Measurements from ENCODE around the gene SCN8A.

SCN8A gene

GRCh38 chr12:51771008-51771407, 180.0 kb downstream of the SCN8A start:
- no peaks in the 10 kb centered on the region for H3K27me3 ChIP-seq (replicated peaks; ENCODE audit: control insufficient read depth, insufficient read depth, low read length, poor library complexity, severe bottlenecking)
- H3K4me3 ChIP-seq (ENCODE audit: insufficient read depth, low read depth, low read length, poor library complexity, severe bottlenecking): no peak overlapping the region
- DNase-seq: no peak
- H3K27ac ChIP-seq (ENCODE audit: insufficient read depth, low read length, poor library complexity, severe bottlenecking): no peak overlapping the region
- no peaks in the 10 kb centered on the region for H3K4me1 ChIP-seq (ENCODE audit: control insufficient read depth, insufficient read depth, low read length, poor library complexity, severe bottlenecking)
- H3K36me3 ChIP-seq (ENCODE audit: control insufficient read depth, insufficient read depth, low read length): no peaks in the 10 kb centered on the region
- H3K9me3 ChIP-seq (ENCODE audit: control insufficient read depth, low read length): no peaks in the 10 kb centered on the region

DNA sequence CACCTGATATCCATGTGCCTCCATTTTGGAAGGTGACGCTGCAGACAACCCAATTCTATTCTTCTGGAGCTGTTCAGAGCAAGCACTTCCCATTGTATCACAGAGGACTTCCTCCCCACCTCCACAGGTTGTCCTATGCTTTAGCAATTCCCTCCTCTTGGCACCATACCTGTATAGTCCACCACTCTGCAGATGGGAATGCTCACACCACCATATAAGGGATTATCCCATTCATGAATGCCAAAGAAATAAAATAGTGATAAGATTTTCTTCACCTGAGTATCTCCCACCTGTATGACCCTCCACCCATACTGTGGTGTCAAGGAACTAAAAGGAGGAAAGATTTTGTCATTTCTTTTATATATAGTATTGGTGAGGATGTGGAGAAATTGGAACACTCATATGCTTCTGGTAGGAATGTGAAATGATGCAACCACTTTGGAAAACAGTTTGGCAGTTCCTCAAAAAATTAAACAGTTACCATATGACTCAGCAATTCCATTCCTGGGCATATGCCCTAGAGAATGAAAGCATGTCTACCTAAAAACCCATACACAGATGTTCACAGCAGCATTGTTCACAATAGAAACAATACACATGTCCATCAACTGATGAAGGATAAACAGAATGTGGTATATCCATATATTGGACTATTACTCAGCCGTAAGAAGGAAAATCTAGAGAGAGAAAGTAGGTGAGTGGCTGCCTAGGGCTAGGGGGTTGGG, 182.3 kb downstream of the SCN8A start:
- Histone ChIP-seq H3K4me1 (ENCODE audit: control insufficient read depth, insufficient read depth, low read length, poor library complexity, severe bottlenecking) (no peaks in the 10 kb centered on the region), H3K36me3 (ENCODE audit: control insufficient read depth, insufficient read depth, low read length) (no peaks in the 10 kb centered on the region), H3K9me3 (ENCODE audit: control insufficient read depth, low read length) (no peaks in the 10 kb centered on the region), H3K4me3 (ENCODE audit: insufficient read depth, low read depth, low read length, poor library complexity, severe bottlenecking) (no peak overlapping the region), H3K27ac (ENCODE audit: insufficient read depth, low read length, poor library complexity, severe bottlenecking) (no peak overlapping the region), H3K27me3 (replicated peaks; ENCODE audit: control insufficient read depth, insufficient read depth, low read length, poor library complexity, severe bottlenecking) (no peaks in the 10 kb centered on the region)
- DNase-seq: no peak

DNA sequence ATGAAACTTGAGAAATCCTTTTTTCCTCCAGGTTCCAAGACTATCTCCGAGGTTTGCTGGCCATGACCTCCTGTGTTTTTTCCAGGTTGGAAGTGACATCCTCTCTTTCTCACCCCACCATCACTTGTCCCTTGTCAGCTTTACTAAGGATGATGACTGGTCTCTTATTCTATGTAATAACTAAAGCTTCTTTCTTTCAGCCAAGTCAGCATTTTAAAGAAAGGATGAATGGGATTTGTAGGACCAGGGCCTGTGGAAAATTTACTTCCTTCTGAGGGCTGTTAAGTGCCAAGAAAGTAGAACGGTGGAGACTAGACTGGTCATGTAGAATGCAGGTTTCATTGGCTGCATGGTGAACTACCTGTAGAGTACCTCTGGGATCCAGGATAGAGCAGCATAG, 183.9 kb downstream of the SCN8A start:
- no peak for DNase-seq
- Histone ChIP-seq H3K27ac (ENCODE audit: insufficient read depth, low read length, poor library complexity, severe bottlenecking) (no peak overlapping the region), H3K4me3 (ENCODE audit: insufficient read depth, low read depth, low read length, poor library complexity, severe bottlenecking) (no peak overlapping the region), H3K36me3 (ENCODE audit: control insufficient read depth, insufficient read depth, low read length) (no peaks in the 10 kb centered on the region), H3K27me3 (replicated peaks; ENCODE audit: control insufficient read depth, insufficient read depth, low read length, poor library complexity, severe bottlenecking) (no peaks in the 10 kb centered on the region), H3K4me1 (ENCODE audit: control insufficient read depth, insufficient read depth, low read length, poor library complexity, severe bottlenecking) (no peaks in the 10 kb centered on the region), H3K9me3 (ENCODE audit: control insufficient read depth, low read length) (no peaks in the 10 kb centered on the region)

DNA sequence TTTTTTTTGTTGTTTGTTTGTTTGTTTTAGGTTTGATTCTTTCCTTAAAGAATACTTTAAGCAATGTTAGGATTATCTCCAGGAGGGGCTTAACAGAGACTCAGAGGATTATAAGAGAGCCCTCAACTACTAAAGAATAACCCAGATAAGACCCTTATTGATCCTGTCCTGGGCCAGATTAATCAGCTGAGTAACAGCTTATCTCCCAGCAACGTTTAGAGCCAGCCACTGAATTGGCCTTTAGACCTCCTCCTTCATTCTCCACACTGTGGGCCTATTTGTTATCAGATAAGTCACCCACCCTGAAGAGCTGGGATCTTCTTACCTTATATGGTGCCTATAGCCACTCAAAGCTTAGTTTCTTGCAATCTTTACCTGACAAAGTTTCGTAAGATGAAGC, 186.4 kb downstream of the SCN8A start:
- H3K4me3 ChIP-seq (ENCODE audit: insufficient read depth, low read depth, low read length, poor library complexity, severe bottlenecking): no peak overlapping the region
- no peak for DNase-seq
- H3K36me3 ChIP-seq (ENCODE audit: control insufficient read depth, insufficient read depth, low read length): no peaks in the 10 kb centered on the region
- no peak overlapping the region for H3K27ac ChIP-seq (ENCODE audit: insufficient read depth, low read length, poor library complexity, severe bottlenecking)
- H3K9me3 ChIP-seq (ENCODE audit: control insufficient read depth, low read length): no peaks in the 10 kb centered on the region
- no peaks in the 10 kb centered on the region for H3K27me3 ChIP-seq (replicated peaks; ENCODE audit: control insufficient read depth, insufficient read depth, low read length, poor library complexity, severe bottlenecking)
- no peaks in the 10 kb centered on the region for H3K4me1 ChIP-seq (ENCODE audit: control insufficient read depth, insufficient read depth, low read length, poor library complexity, severe bottlenecking)

- no peaks in the 10 kb centered on the region for H3K4me1 ChIP-seq (ENCODE audit: control insufficient read depth, insufficient read depth, low read length, poor library complexity, severe bottlenecking)
- H3K27me3 ChIP-seq (replicated peaks; ENCODE audit: control insufficient read depth, insufficient read depth, low read length, poor library complexity, severe bottlenecking): no peaks in the 10 kb centered on the region
- H3K9me3 ChIP-seq (ENCODE audit: control insufficient read depth, low read length): no peaks in the 10 kb centered on the region
- H3K27ac ChIP-seq (ENCODE audit: insufficient read depth, low read length, poor library complexity, severe bottlenecking): no peak overlapping the region
- no peaks in the 10 kb centered on the region for H3K36me3 ChIP-seq (ENCODE audit: control insufficient read depth, insufficient read depth, low read length)
- H3K4me3 ChIP-seq (ENCODE audit: insufficient read depth, low read depth, low read length, poor library complexity, severe bottlenecking): no peak overlapping the region
- no peak for DNase-seq
Measured at GRCh38 chr12:51777973-51778372, 186.9 kb downstream of the SCN8A start.

DNA sequence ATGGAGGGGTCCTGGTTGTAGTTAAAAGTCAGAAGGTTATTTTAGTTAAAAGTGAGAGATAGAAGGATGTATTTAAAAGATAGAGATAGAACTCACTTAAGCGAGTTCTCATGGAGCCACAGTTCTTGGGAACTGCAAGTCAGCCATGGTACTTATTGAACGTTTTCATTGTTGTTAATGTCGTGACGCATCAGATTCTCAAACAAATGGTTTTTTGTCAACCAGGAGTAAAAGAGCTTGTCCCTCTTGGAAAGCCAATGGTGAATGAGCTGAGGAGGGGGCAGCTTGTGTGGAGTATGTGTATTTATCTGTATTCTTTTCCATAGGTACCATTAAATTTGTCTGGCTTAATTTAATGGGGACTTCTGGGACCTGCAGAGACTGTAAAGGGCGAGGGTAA, 188.8 kb downstream of the SCN8A start:
- Histone ChIP-seq H3K4me3 (ENCODE audit: insufficient read depth, low read depth, low read length, poor library complexity, severe bottlenecking) (no peak overlapping the region), H3K9me3 (ENCODE audit: control insufficient read depth, low read length) (no peaks in the 10 kb centered on the region), H3K27ac (ENCODE audit: insufficient read depth, low read length, poor library complexity, severe bottlenecking) (no peak overlapping the region), H3K27me3 (replicated peaks; ENCODE audit: control insufficient read depth, insufficient read depth, low read length, poor library complexity, severe bottlenecking) (no peaks in the 10 kb centered on the region), H3K4me1 (ENCODE audit: control insufficient read depth, insufficient read depth, low read length, poor library complexity, severe bottlenecking) (no peaks in the 10 kb centered on the region), H3K36me3 (ENCODE audit: control insufficient read depth, insufficient read depth, low read length) (no peaks in the 10 kb centered on the region)
- DNase-seq: no peak

DNA sequence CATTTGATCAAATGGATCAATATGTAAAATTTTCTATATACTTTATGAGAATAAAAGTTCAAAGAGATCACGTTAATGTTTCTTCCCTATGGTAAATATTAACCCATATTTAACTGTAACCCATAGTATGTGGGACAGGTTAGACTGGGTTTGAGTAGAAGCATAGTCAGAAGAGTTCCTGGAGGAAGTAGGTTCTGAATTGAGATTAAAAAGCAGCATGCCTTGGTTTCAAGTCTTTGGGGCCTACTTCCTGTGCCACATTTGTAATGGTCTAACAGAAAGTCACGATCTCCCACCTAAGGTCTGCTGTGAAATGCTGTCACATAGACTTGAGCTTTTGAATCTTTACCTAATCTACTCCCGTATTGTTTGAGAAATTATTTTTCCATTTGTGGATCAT, 193.7 kb downstream of the SCN8A start:
- no peaks in the 10 kb centered on the region for H3K27me3 ChIP-seq (replicated peaks; ENCODE audit: control insufficient read depth, insufficient read depth, low read length, poor library complexity, severe bottlenecking)
- DNase-seq: no peak
- H3K36me3 ChIP-seq (ENCODE audit: control insufficient read depth, insufficient read depth, low read length): no peaks in the 10 kb centered on the region
- H3K9me3 ChIP-seq (ENCODE audit: control insufficient read depth, low read length): no peaks in the 10 kb centered on the region
- no peaks in the 10 kb centered on the region for H3K4me1 ChIP-seq (ENCODE audit: control insufficient read depth, insufficient read depth, low read length, poor library complexity, severe bottlenecking)
- H3K4me3 ChIP-seq (ENCODE audit: insufficient read depth, low read depth, low read length, poor library complexity, severe bottlenecking): no peak overlapping the region
- no peak overlapping the region for H3K27ac ChIP-seq (ENCODE audit: insufficient read depth, low read length, poor library complexity, severe bottlenecking)

DNA sequence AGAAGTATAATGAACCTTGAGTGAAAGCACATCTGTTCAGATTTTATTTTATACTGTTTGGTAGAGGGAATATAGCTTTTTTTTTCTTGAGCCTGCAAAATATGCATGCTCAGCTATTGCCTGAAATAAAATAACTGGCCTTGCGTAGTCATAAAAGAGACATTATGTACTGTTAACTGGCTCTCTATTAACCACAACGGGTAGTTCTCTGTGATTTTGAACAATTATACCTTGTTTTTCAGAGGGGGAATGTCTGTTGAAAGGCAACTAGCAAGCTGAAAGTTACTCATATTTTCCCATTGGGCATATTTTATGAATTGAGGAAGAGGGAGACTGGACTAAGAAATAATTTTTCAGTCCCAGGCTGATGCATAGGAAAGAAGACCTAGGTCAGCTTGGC, 194.9 kb downstream of the SCN8A start:
- Histone ChIP-seq H3K9me3 (ENCODE audit: control insufficient read depth, low read length) (no peaks in the 10 kb centered on the region), H3K36me3 (ENCODE audit: control insufficient read depth, insufficient read depth, low read length) (no peaks in the 10 kb centered on the region), H3K4me3 (ENCODE audit: insufficient read depth, low read depth, low read length, poor library complexity, severe bottlenecking) (no peak overlapping the region)

DNA sequence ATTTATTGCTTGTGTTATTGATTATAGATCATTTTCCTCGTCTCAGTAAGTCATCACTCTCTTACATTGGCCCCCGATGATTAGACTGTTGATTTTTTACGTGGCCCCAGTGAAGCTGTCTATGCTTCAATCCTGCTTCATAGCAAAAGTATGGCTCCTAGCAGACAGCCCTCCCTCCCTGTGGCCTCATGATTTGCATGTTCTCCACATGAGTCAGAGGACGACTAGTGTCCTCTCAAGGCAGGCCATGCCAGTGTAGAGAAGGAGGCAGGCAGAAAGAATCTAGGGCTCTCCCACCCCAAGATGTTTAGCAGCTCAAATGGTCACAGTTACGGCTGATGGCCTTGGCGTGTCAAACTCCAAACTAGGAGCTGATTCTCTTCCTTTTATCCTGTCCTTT, 197.8 kb downstream of the SCN8A start:
- Histone ChIP-seq H3K4me1 (ENCODE audit: control insufficient read depth, insufficient read depth, low read length, poor library complexity, severe bottlenecking) (no peaks in the 10 kb centered on the region), H3K9me3 (ENCODE audit: control insufficient read depth, low read length) (no peaks in the 10 kb centered on the region), H3K4me3 (ENCODE audit: insufficient read depth, low read depth, low read length, poor library complexity, severe bottlenecking) (no peak overlapping the region), H3K27me3 (replicated peaks; ENCODE audit: control insufficient read depth, insufficient read depth, low read length, poor library complexity, severe bottlenecking) (no peaks in the 10 kb centered on the region), H3K27ac (ENCODE audit: insufficient read depth, low read length, poor library complexity, severe bottlenecking) (no peak overlapping the region), H3K36me3 (ENCODE audit: control insufficient read depth, insufficient read depth, low read length) (no peaks in the 10 kb centered on the region)
- DNase-seq: no peak

More for the DNA sequence above, 194.9 kb downstream of the SCN8A start:
- Histone ChIP-seq H3K27me3 (replicated peaks; ENCODE audit: control insufficient read depth, insufficient read depth, low read length, poor library complexity, severe bottlenecking) (no peaks in the 10 kb centered on the region), H3K4me1 (ENCODE audit: control insufficient read depth, insufficient read depth, low read length, poor library complexity, severe bottlenecking) (no peaks in the 10 kb centered on the region), H3K27ac (ENCODE audit: insufficient read depth, low read length, poor library complexity, severe bottlenecking) (no peak overlapping the region)
- DNase-seq: no peak

DNA sequence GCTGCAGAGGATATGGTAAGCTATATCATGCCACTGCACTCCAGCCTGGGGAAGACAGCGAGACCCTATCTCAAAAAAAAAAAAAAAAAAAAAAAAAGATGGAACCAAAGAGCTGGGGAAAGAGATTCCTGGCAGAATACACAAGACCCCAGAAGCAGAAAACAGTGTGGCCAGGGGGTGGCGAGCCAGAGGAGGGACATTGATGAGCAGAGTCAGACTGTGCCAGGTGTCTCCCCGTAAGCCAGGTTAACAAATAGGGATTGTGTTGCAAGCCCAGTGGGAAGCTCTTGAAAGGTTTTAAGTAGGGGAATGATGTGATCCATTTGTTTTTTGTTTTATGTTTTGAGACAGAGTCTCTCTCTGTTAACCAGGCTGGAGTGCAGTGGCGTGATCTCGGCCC, 201.4 kb downstream of the SCN8A start:
- H3K4me1 ChIP-seq (ENCODE audit: control insufficient read depth, insufficient read depth, low read length, poor library complexity, severe bottlenecking): no peaks in the 10 kb centered on the region
- no peak overlapping the region for H3K4me3 ChIP-seq (ENCODE audit: insufficient read depth, low read depth, low read length, poor library complexity, severe bottlenecking)
- H3K27ac ChIP-seq (ENCODE audit: insufficient read depth, low read length, poor library complexity, severe bottlenecking): no peak overlapping the region
- H3K27me3 ChIP-seq (replicated peaks; ENCODE audit: control insufficient read depth, insufficient read depth, low read length, poor library complexity, severe bottlenecking): no peaks in the 10 kb centered on the region
- DNase-seq: no peak
- H3K36me3 ChIP-seq (ENCODE audit: control insufficient read depth, insufficient read depth, low read length): no peaks in the 10 kb centered on the region
- H3K9me3 ChIP-seq (ENCODE audit: control insufficient read depth, low read length): no peaks in the 10 kb centered on the region
